HepG2 (cell line): ENCODE data around the gene SCMH1.

Source experiments
- CTCF ChIP-seq: sonication (generic); formaldehyde crosslinking; IDR thresholded peaks from 2 replicates; pipeline ENCODE4 v1.5.0; 2020; ENCODE audit warnings: mild to moderate bottlenecking, missing genetic modification reagents, moderate library complexity
- NR3C1 ChIP-seq: sonication (generic); formaldehyde crosslinking; IDR thresholded peaks from 2 replicates; pipeline ENCODE4 v1.4.0; 2020; ENCODE audit warnings: missing genetic modification reagents
- POLR2AphosphoS5 ChIP-seq: IDR thresholded peaks from 2 replicates; pipeline ENCODE4 v1.6.1; 2012; ENCODE audit warnings: low read depth, low read length
- TFE3 ChIP-seq: IDR thresholded peaks from 2 replicates; pipeline ENCODE4 v1.6.1; 2016
- TRAFD1 ChIP-seq: sonication (generic); formaldehyde crosslinking; IDR thresholded peaks from 2 replicates; pipeline ENCODE4 v1.5.1; 2020; ENCODE audit warnings: missing genetic modification reagents, mild to moderate bottlenecking, borderline replicate concordance

DNA sequence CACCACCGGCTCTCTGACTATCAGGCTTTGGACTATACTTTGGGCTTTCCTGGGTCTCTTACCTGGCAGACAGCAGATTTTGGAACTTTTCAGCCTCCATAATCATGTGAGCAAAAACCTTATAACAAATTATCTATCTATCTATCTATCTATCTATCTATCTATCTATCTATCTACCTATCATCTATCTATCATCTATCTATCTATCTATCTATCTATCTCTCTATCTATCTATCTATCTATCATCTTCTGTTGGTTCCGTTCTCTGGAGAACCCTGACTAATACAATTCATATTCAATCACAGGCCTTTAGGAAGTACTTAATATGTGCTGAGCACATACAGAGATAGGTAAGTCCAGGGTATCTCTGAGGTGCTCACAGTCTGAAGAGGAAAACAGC lies 18.7 kb upstream of the SCMH1 start:
- no peak for TF ChIP-seq CTCF (CRISPR knock-in tag)
- no peak for TF ChIP-seq TRAFD1 (CRISPR knock-in tag)
- no peak for TF ChIP-seq TFE3 (CRISPR knock-in tag)
- TF ChIP-seq NR3C1 (CRISPR knock-in tag), result no peak
- TF ChIP-seq POLR2AphosphoS5, result no peak
